HG03575 (cell line): ENCODE results near the gene ZNF428.

Source experiments
- ATAC-seq: cut with Tn5 transposase; IDR thresholded peaks from one replicate; pipeline ENCODE4 v1.9.1; 2021; ENCODE audit not compliant: unreplicated experiment, insufficient number of reproducible peaks, low FRiP score; ENCODE audit errors: extremely low read depth

Gene ZNF428

DNA sequence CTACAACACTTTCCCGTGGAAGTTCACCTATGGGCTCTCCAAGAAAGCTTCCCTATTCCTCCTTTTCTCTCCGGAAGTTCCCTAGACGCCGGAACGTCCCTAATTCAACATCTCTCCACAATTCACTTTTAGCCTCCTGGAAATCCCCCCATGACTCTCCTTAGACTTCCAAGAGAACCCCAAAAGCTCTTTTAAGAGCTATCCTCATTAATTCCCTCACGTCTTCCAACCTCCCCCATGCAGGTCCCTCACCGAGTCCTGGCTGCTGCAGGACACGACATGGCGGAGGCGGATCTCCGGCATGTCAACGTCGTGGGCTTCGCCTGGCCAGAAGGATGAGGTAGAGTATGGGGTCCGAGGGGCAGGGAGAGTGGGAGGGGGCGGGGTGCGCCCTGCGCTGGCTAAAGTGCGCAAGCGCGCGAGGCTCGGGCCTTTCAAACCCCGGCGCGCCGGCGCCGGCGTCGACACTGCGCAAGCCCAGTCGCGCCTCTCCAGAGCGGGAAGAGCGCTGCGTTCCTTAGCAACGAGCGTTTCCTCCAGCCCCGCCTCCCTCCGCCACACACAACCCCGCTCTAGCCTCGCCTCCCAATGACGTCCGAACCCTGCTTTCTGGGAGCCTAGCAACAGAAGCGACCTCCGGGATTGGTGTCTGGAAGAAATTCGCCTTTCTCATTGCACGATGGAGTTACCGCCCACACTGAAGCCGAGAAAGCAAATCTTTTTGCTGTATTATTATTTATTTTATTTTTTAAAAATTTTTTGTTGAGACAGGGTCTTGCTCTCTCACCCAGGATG lies 44.1 kb downstream of the ZNF428 start, which contains the start of the genes PINLYP and XRCC1:
PINLYP (plus strand) TSS at position 646 of the 795 bp plus-strand sequence. CDS start 1,391 bp downstream, outside the sequence.
XRCC1 (minus strand) TSS at position 372 of the 795 bp plus-strand sequence; CDS start at position 303, 69 bp downstream.
- peak; percentile 77 for ATAC-seq

DNA sequence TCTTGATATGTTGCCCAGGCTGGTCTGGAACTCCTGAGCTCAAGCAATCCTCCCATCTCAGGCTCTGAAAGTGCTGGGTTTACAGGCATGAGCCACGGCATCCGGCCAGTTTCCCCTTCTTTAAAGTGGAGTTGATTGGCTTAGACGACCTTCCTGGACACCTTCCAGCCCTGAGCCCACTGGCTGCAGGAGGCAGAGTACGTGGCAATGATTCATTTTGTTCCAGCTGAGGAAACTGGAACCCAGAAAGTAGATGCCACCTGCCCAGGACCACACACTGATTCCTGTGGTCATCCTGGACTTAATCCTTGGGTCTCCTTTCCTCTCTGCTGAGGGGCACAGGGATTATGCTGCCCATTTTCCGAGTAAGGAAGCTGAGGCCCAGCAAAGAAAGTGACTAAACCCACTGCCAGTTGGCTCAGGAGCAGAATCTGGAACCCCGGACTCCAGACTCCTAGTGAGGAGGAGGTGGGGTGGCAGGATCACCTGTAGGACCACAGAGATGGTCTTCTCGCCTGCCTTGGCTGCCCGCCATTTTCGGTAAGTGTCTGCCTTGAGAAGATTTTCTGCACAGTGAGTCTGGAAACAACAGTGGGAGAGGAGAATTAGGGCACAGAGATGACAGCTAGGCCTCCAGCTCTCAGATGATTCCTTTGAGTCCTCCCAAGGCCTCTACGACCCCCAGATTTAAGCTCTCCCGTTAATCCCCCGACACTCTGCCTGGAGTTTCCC lies 44.8 kb downstream of the ZNF428 start:
- ATAC-seq = no peak

DNA sequence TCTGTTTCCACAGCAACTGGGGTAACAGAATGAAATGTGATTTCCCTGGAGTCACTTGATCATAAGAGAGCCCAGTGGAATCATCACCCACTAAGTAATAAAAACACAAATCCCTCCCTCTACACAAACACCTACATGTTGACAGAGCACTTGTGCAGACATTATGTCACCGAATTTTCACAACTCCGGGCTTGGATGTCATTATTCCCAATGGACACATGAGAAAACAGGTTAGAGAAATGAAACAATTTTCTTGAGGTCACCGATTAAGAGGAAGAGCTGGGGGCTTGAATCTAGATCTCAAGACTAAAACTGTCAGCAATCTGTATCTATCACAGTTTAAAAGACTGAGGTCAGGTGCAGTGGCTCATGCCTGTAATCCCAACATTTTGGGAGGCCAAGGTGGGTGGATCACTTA lies 47.2 kb downstream of the ZNF428 start:
- no peak for ATAC-seq

DNA sequence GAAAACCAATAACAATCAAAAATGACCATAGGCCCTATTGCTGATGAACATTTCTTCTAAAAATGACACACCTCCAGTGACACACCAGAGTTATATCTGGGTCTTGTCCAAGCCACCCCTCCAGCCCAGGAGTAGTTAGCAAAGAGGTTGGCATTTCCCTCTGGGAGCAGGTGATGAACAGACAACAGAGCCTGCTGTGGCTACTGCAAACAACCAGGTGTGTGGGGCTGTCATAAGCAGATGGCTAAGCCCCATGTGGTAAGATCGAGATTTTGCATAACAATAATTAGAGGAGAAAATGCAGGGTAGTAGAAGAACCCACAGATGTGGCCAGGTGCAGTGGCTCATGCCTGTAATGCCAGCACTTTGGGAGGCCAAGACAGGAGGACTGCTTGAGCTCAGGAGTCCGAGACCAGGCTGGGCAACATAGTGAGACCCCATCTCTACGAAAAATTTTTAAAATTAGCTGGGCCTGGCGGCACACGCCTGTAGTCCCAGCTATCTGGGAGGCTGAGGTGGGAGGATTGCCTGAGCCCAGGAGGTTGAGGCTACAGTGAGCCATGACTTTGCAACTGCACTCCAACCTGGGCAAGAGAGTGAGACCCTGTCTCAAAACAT lies 49.1 kb downstream of the ZNF428 start:
- no peak for ATAC-seq

DNA sequence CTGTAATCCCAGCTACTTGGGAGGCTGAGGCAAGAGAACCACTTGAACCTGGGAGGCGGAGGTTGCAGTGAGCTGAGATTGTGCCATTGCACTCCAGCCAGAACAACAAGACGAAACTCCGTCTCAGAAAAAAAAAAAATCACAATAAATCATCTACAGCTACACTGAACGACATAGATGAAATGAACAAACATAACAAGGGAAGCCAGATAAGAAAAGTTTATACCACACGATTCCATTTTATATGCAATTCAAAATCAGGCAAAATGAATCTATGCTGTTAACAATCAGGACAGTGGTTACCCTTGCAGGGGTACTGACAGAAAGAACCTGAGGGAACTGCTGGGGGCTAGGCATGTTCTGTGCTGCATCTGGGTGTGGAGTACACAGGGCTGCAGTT lies 49.8 kb downstream of the ZNF428 start:
- no peak for ATAC-seq

DNA sequence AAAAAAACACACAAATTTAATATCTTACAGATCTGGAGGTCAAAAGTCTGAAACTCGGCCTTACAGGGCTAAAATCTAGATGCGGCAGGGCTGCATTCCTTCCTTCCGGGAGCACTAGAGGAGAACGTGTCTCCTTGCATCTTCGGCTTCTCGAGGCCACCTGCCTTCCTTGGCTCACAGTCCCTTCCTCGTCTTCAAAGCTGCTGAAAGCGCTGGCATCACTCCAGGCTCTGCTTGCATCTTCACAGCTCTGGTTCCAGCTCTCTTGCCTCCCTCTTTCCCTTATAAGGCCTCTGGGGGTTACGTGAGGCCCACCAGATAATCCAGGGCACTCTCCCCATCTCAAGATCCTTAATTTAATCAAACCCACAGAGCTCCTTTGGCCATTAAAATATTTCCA lies 54.6 kb downstream of the ZNF428 start:
- no peak for ATAC-seq

DNA sequence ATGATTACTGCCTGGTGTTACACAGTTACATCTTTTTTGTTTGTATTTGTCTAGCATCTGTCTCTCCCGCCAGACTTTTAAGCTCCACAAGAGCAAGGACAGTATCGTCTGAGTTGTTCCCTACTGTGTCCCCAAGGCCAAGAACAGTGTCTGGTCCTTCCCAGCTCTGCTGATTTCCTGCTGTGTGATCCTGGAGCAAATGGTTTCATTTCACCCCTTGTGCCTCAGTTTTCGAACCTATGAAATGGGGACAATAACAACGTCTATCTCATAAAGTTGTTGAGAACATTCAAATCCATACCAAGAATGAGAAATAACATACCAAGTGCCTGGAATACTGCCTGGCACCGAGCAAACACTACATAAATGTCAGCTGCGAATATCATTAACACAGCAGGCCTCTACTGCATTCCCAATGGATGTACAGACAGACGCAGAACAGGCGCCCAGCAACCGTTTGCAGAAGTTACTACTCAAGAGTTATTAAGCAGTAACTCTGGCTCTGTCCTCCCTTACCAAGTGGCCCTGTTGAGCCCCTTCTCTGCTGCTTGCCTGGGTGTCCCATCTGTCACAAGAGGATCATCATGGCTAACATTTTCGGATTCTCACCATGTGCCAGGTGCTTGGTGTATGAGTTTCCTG lies 55.5 kb downstream of the ZNF428 start:
- ATAC-seq = no peak

DNA sequence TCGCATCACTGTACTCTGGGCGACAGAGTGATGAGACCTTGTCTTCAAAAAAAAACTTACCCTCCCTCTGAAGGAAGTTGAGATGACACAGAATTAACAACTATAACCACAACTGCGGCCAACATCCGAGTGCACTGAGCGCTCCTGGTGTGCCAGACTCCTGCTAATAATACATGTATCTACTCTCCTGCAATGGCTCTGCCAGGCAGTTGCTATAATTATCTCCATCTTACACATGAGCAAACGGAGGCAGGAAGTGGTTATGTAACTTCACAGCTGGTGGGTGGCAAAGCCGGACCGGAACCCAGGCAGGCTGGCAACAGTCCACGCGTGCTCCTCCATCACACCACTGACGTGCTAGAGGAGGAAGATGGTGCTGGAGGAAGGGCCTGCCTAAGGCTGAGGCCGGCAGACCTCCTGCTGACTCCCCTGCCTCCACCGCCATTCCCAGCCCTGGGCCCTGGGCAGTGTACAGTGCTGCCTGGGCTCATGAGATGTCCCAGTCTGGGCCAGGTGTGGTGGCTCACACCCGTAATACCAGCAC lies 56.7 kb downstream of the ZNF428 start:
- no peak for ATAC-seq

DNA sequence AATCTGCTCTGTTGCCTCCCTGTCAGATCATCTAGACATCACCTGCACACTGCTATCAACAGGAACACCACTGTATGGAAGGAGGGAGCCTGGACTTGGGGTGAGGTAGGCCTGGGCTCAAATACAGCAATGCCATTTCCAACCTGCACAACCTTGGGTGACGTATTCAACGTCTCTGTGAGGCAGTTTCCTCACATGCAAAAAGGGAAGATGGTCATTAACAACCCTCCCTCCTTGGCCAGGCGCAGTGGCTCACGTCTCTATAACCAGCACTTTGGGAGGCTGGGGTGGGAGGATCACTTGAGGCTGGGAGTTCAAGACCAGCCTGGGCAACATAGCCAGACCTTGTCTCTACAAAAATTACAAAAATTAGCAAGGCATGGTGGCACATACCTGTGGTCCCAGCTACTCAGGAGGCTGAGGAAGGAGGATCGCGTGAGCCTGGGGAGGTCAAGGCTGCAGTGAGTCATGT lies 57.2 kb downstream of the ZNF428 start:
- no peak for ATAC-seq

DNA sequence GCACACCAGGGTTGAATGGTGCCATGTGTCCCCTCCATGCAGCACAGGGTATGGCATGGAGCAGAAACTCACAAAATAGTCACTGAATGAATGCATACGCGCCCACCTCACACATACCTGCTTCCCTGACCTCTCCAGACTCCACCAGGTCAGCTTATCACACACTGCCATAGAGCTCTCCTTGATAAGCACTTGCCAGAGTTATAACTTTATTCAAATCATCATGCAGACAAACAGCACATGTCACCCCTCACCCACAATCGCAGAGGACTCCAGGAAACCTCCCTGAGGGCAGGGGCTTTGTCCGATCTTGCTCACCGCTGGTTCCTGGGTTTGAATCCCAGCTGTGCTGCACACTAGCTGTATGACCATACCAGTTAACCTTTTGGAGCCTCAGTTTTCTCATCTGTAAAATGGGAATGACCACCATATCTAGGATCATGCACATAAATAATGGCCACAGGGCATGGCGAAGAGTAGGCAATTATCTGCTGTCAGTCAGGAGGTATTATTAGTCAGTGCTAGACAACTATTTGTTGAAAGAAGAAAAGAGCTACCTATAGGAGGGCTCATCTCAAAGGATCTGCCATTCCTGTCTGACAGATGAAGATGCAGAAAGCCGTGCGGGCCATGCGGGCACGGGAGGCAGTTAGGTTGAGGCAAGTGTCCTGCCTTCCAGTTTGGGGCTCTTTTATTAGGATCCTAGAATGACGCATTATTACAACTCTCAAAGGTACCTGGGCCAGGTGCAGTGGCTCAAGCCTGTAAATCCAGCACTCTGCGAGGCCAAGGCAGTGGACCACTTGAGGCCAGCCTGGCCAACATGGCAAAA lies 58.1 kb downstream of the ZNF428 start:
- ATAC-seq = no peak

DNA sequence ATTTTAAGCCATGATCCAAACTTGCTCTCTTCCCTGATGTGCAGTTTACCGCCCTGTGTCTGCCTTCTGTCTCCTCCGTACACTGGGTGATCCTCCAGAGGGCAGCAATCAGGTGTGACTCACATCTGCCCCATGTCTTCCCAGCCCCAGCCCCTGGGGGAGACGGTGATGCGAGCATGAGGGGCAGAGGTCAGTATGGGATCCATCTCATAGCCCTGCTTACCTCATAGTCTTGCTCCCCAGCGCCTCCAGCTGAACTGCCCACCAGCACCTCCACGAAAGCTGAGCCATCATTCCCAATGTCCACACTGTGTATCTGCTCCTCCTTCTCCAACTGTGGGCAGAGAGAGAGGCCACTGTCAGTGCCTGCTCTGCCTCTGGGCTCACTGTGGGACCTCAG lies 58.7 kb downstream of the ZNF428 start:
- no peak for ATAC-seq
